Mammary epithelial cell (primary cell): ENCODE results near the gene ZNF451.

ENCODE experiments used
- CTCF ChIP-seq, 2 donors: IDR thresholded peaks in 1 of 2; conservative IDR thresholded peaks in 1 of 2; 2 replicates each; pipeline ENCODE4 v1.5.1; 2011 to 2012; ENCODE audit warnings: inconsistent platforms in 2 of 2, low read length in 2 of 2, mild to moderate bottlenecking in 2 of 2, control low read depth in 1 of 2, low read depth in 1 of 2; ENCODE audit not compliant: insufficient read depth in 1 of 2; ENCODE audit errors: extremely low read depth in 1 of 2
- EZH2 ChIP-seq: IDR thresholded peaks from 2 replicates; pipeline ENCODE4 v1.6.1; 2012; ENCODE audit warnings: low read length, inconsistent platforms, borderline replicate concordance

- TF ChIP-seq CTCF (conservative IDR thresholded peaks at IDR 0.05 in 1 of 2, IDR thresholded peaks at IDR 0.05 in 1 of 2; ENCODE audit: extremely low read depth in 1 of 2, insufficient read depth in 1 of 2, low read depth in 1 of 2, low read length in 2 of 2) (no peak), EZH2 (no peak)
These were observed 17.0 kb downstream of the ZNF451 start for GRCh38 chr6:57106990-57107389.
